Measurements from ENCODE around the gene TIGD3.

The TIGD3 gene

GRCh38 chr11:65378208-65378927 is 23.8 kb downstream of the TIGD3 start:
- H4K20me1 ChIP-seq (ENCODE audit: insufficient read depth, low read length) = no peaks in the 10 kb centered on the region
- H2AFZ ChIP-seq (ENCODE audit: low read length) = no peak overlapping the region
- no peaks in the 10 kb centered on the region for H3K79me2 ChIP-seq (ENCODE audit: insufficient read depth, low read length)
- H3K9me3 ChIP-seq (ENCODE audit: low read length) = no peaks in the 10 kb centered on the region
- H3K27ac ChIP-seq (ENCODE audit: low read depth, low read length, poor library complexity, severe bottlenecking) = no peak overlapping the region
- H3K27me3 ChIP-seq (ENCODE audit: insufficient read depth, low read length) = no peaks in the 10 kb centered on the region
- no peak overlapping the region; the same call in 1 of the 2 replicates for H3K4me2 ChIP-seq (ENCODE audit: low read length)
- no peak overlapping the region for H3K4me3 ChIP-seq (ENCODE audit: low read depth, low read length, poor library complexity, severe bottlenecking)
- no peak for TF ChIP-seq CTCF (IDR thresholded peaks at IDR 0.05; ENCODE audit: low read length)
- no peak for TF ChIP-seq EZH2 (IDR thresholded peaks at IDR 0.05; ENCODE audit: borderline replicate concordance, low read length)
- peaks cover 42% of the 10 kb centered on the region for H3K4me1 ChIP-seq (ENCODE audit: insufficient read depth, low read length, severe bottlenecking)
- H3K9ac ChIP-seq (ENCODE audit: low read length) = no peak overlapping the region
- no peaks in the 10 kb centered on the region for H3K36me3 ChIP-seq (ENCODE audit: insufficient read depth, low read length)
- H3F3A ChIP-seq (ENCODE audit: insufficient read depth, low read length) = no peaks in the 10 kb centered on the region
- H3K9me2 ChIP-seq (ENCODE audit: low read depth, low read length) = no peaks in the 10 kb centered on the region

GRCh38 chr11:65378928-65379638 is 24.5 kb downstream of the TIGD3 start:
- Histone ChIP-seq H3F3A (ENCODE audit: insufficient read depth, low read length) (no peaks in the 10 kb centered on the region), H3K27ac (ENCODE audit: low read depth, low read length, poor library complexity, severe bottlenecking) (no peak overlapping the region), H3K9ac (ENCODE audit: low read length) (no peak overlapping the region), H3K27me3 (ENCODE audit: insufficient read depth, low read length) (no peaks in the 10 kb centered on the region), H3K4me3 (ENCODE audit: low read depth, low read length, poor library complexity, severe bottlenecking) (no peak overlapping the region), H3K4me1 (ENCODE audit: insufficient read depth, low read length, severe bottlenecking) (peaks cover 47% of the 10 kb centered on the region), H2AFZ (ENCODE audit: low read length) (no peak overlapping the region), H3K4me2 (ENCODE audit: low read length) (no peak overlapping the region), H3K9me2 (ENCODE audit: low read depth, low read length) (no peaks in the 10 kb centered on the region), H3K9me3 (ENCODE audit: low read length) (no peaks in the 10 kb centered on the region), H4K20me1 (ENCODE audit: insufficient read depth, low read length) (no peaks in the 10 kb centered on the region), H3K79me2 (ENCODE audit: insufficient read depth, low read length) (no peaks in the 10 kb centered on the region), H3K36me3 (ENCODE audit: insufficient read depth, low read length) (no peaks in the 10 kb centered on the region)
- TF ChIP-seq EZH2 (IDR thresholded peaks at IDR 0.05; ENCODE audit: borderline replicate concordance, low read length) (no peak), CTCF (IDR thresholded peaks at IDR 0.05; ENCODE audit: low read length) (no peak)

- Histone ChIP-seq H3F3A (ENCODE audit: insufficient read depth, low read length) (no peaks in the 10 kb centered on the region), H3K4me2 (ENCODE audit: low read length) (no peak overlapping the region), H2AFZ (ENCODE audit: low read length) (no peak overlapping the region), H3K27ac (ENCODE audit: low read depth, low read length, poor library complexity, severe bottlenecking) (no peak overlapping the region), H3K9me2 (ENCODE audit: low read depth, low read length) (no peaks in the 10 kb centered on the region), H3K9ac (ENCODE audit: low read length) (no peak overlapping the region), H3K27me3 (ENCODE audit: insufficient read depth, low read length) (no peaks in the 10 kb centered on the region), H3K79me2 (ENCODE audit: insufficient read depth, low read length) (no peaks in the 10 kb centered on the region), H3K9me3 (ENCODE audit: low read length) (no peaks in the 10 kb centered on the region), H3K4me3 (ENCODE audit: low read depth, low read length, poor library complexity, severe bottlenecking) (no peak overlapping the region), H3K36me3 (ENCODE audit: insufficient read depth, low read length) (no peaks in the 10 kb centered on the region), H4K20me1 (ENCODE audit: insufficient read depth, low read length) (no peaks in the 10 kb centered on the region), H3K4me1 (ENCODE audit: insufficient read depth, low read length, severe bottlenecking) (peaks cover 49% of the 10 kb centered on the region)
- TF ChIP-seq EZH2 (IDR thresholded peaks at IDR 0.05; ENCODE audit: borderline replicate concordance, low read length) = no peak
- no peak for TF ChIP-seq CTCF (IDR thresholded peaks at IDR 0.05; ENCODE audit: low read length)
These were observed 25.3 kb downstream of the TIGD3 start for GRCh38 chr11:65379698-65380459.
